Measurements from ENCODE around the gene RBBP7. TPM values are rescaled to one million over a fixed set of nuclear protein-coding genes. Genes with fewer than 3 reads are reported as not detected.
"Not testable (repeated sequence)": the region's sequence is repeated elsewhere in the genome, so short reads cannot be mapped to it uniquely, and the experiment has no call there.

RBBP7 gene
- total RNA-seq, 2 donors from 2014 or later = 71.2 to 92.4 TPM

DNA sequence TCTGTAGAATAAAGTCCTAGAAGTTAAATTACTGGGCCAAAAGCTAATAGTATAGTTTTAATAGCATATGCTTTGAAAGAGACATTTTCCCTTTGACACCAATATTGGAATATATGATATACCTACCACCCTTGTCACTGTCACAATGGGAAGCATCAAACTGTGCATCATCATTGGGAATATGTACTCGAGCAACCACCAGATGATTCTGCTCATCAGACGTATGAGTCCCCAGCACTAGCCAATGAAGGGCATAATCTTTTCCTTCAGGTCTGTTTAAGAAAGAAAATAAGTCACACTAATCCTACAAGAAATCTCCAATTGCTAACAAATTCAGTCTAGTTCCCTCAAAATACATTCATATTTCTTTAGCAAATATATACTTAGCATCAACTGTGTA, 7.3 kb downstream of the RBBP7 start:
- no peak overlapping the region for H3K4me3 ChIP-seq
- H3K27me3 ChIP-seq (replicated peaks; ENCODE audit: insufficient read depth) = no peaks in the 10 kb centered on the region
- DNase-seq (ENCODE audit: low spot score) (no peak), ATAC-seq (ENCODE audit: insufficient number of reproducible peaks, low FRiP score, low read depth) (no peak)
- H3K36me3 ChIP-seq = peaks cover 2% of the 10 kb centered on the region
- TF ChIP-seq, protein P1, sequence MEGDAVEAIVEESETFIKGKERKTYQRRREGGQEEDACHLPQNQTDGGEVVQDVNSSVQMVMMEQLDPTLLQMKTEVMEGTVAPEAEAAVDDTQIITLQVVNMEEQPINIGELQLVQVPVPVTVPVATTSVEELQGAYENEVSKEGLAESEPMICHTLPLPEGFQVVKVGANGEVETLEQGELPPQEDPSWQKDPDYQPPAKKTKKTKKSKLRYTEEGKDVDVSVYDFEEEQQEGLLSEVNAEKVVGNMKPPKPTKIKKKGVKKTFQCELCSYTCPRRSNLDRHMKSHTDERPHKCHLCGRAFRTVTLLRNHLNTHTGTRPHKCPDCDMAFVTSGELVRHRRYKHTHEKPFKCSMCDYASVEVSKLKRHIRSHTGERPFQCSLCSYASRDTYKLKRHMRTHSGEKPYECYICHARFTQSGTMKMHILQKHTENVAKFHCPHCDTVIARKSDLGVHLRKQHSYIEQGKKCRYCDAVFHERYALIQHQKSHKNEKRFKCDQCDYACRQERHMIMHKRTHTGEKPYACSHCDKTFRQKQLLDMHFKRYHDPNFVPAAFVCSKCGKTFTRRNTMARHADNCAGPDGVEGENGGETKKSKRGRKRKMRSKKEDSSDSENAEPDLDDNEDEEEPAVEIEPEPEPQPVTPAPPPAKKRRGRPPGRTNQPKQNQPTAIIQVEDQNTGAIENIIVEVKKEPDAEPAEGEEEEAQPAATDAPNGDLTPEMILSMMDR (IDR thresholded peaks at IDR 0.05) = no peak
- peaks cover 0 to 8% of the 10 kb centered on the region in 2 donors for H3K4me1 ChIP-seq (ENCODE audit: control insufficient read depth in 1 of 2, low read depth in 2 of 2)
- no peaks in the 10 kb centered on the region for H3K9me3 ChIP-seq
- H3K27ac ChIP-seq = no peak overlapping the region

DNA sequence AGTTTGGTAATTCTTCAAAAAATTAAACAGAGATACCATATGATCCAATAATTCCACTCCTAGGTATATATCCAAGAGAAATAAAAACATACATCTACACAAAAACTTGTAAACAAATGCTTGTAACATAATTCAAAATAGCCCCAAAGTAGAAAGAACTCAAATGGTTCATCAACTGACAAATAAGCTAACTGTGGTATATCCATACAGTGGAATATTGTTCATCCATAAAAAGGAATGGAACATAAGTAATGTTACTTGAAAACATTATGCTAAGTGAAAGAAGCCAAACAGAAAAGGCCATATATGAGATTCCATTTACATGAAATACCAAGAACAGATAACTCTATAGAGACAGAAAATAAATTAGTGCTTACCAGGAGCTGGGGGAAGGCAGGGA, 13.4 kb downstream of the RBBP7 start:
- H3K4me1 ChIP-seq (ENCODE audit: control insufficient read depth in 1 of 2, low read depth in 2 of 2) = no peaks in the 10 kb centered on the region
- peaks cover 9% of the 10 kb centered on the region for H3K36me3 ChIP-seq
- no peak overlapping the region for H3K27ac ChIP-seq
- H3K9me3 ChIP-seq = no peaks in the 10 kb centered on the region
- H3K4me3 ChIP-seq = no peak overlapping the region
- no peak for ATAC-seq (ENCODE audit: insufficient number of reproducible peaks, low FRiP score, low read depth)
- no peaks in the 10 kb centered on the region for H3K27me3 ChIP-seq (replicated peaks; ENCODE audit: insufficient read depth)
- TF ChIP-seq, protein P1 (IDR thresholded peaks at IDR 0.05) = no peak
- no peak for DNase-seq (ENCODE audit: low spot score)

DNA sequence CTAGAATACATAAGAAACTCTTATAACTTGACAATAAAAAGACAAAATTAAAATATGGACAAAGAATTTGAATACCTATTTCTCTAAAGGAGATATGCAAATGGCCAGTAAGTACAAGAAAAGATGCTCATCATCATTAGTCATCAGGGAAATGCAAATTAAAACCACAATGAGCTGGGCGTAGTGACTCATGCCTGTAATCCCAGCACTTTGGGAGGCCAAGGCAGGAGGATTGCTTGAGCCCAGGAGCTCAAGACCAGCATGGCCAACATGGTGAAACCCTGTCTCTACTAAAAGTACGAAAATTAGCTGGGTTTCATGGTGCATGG, 14.1 kb downstream of the RBBP7 start:
- not testable (repeated sequence) for H3K27ac ChIP-seq; ATAC-seq (ENCODE audit: insufficient number of reproducible peaks, low FRiP score, low read depth); H3K4me1 ChIP-seq (ENCODE audit: control insufficient read depth in 1 of 2, low read depth in 2 of 2); H3K36me3 ChIP-seq; H3K9me3 ChIP-seq; H3K27me3 ChIP-seq (replicated peaks; ENCODE audit: insufficient read depth); DNase-seq (ENCODE audit: low spot score); H3K4me3 ChIP-seq

DNA sequence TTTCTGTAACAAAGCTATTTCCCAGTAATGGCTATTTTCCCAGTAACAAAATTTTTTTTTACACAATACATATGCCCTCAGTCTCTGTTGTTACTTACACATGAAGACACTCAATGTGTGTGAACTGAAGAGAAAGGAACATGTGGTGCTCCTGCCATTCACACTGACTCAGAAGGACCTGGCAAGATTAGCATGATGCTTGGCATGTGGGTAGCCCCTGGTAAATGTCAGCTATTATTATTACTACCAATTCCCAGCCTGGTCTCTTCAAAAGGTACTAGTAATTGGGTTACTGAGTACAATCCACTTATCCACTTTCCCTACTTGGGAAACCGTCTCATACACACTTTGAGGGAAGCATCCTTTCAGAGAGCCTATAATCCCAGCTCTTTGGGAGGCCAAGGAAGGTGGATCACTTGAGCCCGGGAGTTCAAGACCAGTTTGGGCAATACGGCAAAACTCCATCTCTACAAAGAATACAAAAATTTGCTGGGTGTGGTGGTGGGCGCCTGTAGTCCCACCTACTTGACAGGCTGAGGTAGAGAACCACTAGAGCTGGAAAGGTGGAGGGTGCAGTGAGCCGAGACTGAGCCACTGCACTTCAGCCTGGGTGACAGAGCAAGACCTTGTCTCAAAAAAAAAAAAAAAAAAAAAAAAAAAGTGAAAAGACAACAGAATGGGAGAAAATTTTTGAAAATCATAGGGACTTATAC, 14.6 kb downstream of the RBBP7 start:
- TF ChIP-seq, protein P1 (IDR thresholded peaks at IDR 0.05) = no peak
- no peaks in the 10 kb centered on the region for H3K9me3 ChIP-seq
- no peaks in the 10 kb centered on the region for H3K4me1 ChIP-seq (ENCODE audit: control insufficient read depth in 1 of 2, low read depth in 2 of 2)
- ATAC-seq (ENCODE audit: insufficient number of reproducible peaks, low FRiP score, low read depth) (no peak), DNase-seq (ENCODE audit: low spot score) (no peak)
- no peak overlapping the region for H3K4me3 ChIP-seq
- no peak overlapping the region for H3K27ac ChIP-seq
- H3K36me3 ChIP-seq = peaks cover 9% of the 10 kb centered on the region
- H3K27me3 ChIP-seq (replicated peaks; ENCODE audit: insufficient read depth) = no peaks in the 10 kb centered on the region

DNA sequence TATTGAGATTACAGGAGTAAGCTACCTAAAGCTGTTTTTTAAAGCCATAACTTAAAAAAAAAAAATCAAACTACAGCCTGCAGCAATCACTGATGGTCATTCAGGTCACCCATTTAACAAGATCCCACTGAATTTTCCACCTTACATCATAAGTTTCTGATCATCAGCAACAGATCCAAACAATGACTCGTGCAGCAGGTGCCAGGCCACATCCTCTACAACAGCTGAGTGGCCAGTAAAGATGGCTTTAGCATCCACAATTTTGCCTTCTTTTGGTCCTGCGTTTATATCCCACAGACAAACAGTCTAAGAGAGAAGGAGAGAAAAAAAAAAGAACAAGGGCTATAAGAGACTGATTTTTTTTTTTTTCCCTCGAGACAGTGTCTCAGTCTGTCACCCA, 16.6 kb downstream of the RBBP7 start:
- no peak overlapping the region for H3K4me3 ChIP-seq
- H3K9me3 ChIP-seq = no peaks in the 10 kb centered on the region
- TF ChIP-seq, protein P1 (IDR thresholded peaks at IDR 0.05) = no peak
- H3K27me3 ChIP-seq (replicated peaks; ENCODE audit: insufficient read depth) = no peaks in the 10 kb centered on the region
- DNase-seq (ENCODE audit: low spot score) (no peak), ATAC-seq (ENCODE audit: insufficient number of reproducible peaks, low FRiP score, low read depth) (no peak)
- H3K36me3 ChIP-seq = peaks cover 7% of the 10 kb centered on the region
- H3K27ac ChIP-seq = no peak overlapping the region
- no peaks in the 10 kb centered on the region for H3K4me1 ChIP-seq (ENCODE audit: control insufficient read depth in 1 of 2, low read depth in 2 of 2)

DNA sequence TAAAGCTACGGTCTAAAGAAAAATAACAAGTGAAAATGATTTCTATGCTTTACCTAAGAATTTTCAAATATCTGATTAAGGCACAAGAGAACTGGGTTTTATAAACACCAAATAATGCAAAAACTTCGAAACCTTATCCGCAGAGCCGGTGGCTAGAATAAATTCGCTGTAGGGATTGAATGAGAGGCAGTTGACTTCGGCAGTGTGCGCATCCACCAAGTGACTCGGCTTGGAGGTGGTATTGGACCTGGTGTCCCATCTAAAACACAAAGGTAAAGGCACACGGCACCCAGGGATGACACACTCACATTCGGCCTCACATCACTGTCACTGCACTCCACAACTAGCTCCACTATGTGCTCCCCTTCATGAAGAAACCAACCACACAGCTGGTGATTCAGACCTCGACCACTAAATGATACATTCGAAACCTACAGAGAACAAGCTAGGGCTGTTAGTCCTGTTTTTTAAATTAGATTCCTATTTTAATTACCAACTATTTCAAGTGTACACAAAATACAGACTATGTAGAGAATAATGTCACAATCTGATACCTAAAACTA, 17.5 kb downstream of the RBBP7 start:
- TF ChIP-seq, protein P1 (IDR thresholded peaks at IDR 0.05) = no peak
- Histone ChIP-seq H3K36me3 (peaks cover 7% of the 10 kb centered on the region), H3K4me1 (ENCODE audit: control insufficient read depth in 1 of 2, low read depth in 2 of 2) (no peaks in the 10 kb centered on the region), H3K27me3 (replicated peaks; ENCODE audit: insufficient read depth) (no peaks in the 10 kb centered on the region), H3K4me3 (no peak overlapping the region), H3K9me3 (no peaks in the 10 kb centered on the region), H3K27ac (no peak overlapping the region)
- ATAC-seq (ENCODE audit: insufficient number of reproducible peaks, low FRiP score, low read depth) = no peak
- DNase-seq (ENCODE audit: low spot score) = no peak
